Smooth muscle cell (in vitro differentiated cells): ENCODE results near the gene BCL2. TPM values are rescaled to one million over a fixed set of nuclear protein-coding genes. Genes with fewer than 3 reads are reported as not detected.
A peak's percentile ranks its signal among the peaks of the same experiment; 100 is the strongest.

Experiments used
- DNase-seq: peaks from one replicate; lab custom pipeline; 2025; ENCODE audit not compliant: unreplicated experiment; lab: John Stamatoyannopoulos, UW
- H2AFZ ChIP-seq: fragments of 200-600 bp; sonication (generic); 2 replicates; pipeline ENCODE4 v1.6.0; 2016; ENCODE audit warnings: antibody characterized with exemption, low read depth, mild to moderate bottlenecking
- H3F3A ChIP-seq: fragments of 200-600 bp; sonication (generic); 2 replicates; pipeline ENCODE4 v1.6.0; 2017; ENCODE audit warnings: antibody characterized with exemption, low read depth
- H3K27ac ChIP-seq: fragments of 200-600 bp; sonication (generic); 2 replicates; pipeline ENCODE4 v1.5.1; 2016; ENCODE audit warnings: low read depth, mild to moderate bottlenecking
- H3K27me3 ChIP-seq: fragments of 200-600 bp; sonication (generic); 2 replicates; pipeline ENCODE4 v1.6.1; 2016; ENCODE audit warnings: low read depth, mild to moderate bottlenecking
- H3K36me3 ChIP-seq: fragments of 200-600 bp; sonication (generic); 2 replicates; pipeline ENCODE4 v1.5.1; 2016; ENCODE audit warnings: low read depth
- H3K4me1 ChIP-seq: fragments of 200-600 bp; sonication (generic); 2 replicates; pipeline ENCODE4 v1.5.1; 2016; ENCODE audit warnings: low read depth
- H3K4me2 ChIP-seq: fragments of 200-600 bp; sonication (generic); 2 replicates; pipeline ENCODE4 v1.6.0; 2016; ENCODE audit warnings: mild to moderate bottlenecking
- H3K4me3 ChIP-seq: fragments of 200-600 bp; sonication (generic); 2 replicates; pipeline ENCODE4 v1.5.1; 2016; ENCODE audit warnings: mild to moderate bottlenecking
- H3K79me2 ChIP-seq: fragments of 200-600 bp; sonication (generic); 2 replicates; pipeline ENCODE4 v1.6.0; 2016; ENCODE audit warnings: low read depth, mild to moderate bottlenecking
- H3K9ac ChIP-seq: fragments of 200-600 bp; sonication (generic); 2 replicates; pipeline ENCODE4 v1.6.0; 2016; ENCODE audit warnings: low read depth
- H3K9me3 ChIP-seq: fragments of 200-600 bp; sonication (generic); replicated peaks from 2 replicates; pipeline ENCODE4 v1.5.1; 2016; ENCODE audit warnings: low read depth
- H4K20me1 ChIP-seq: fragments of 200-600 bp; sonication (generic); 2 replicates; pipeline ENCODE4 v1.6.0; 2016; ENCODE audit warnings: low read depth
- WGBS: methylation state at CpG from one replicate; pipeline ENCODE4 v1.1.7; 2016; ENCODE audit warnings: low lambda C conversion rate; 5-methylcytosine and 5-hydroxymethylcytosine counted together
- polyA plus RNA-seq: library from polyadenylated mRNA; unstranded; fragments of >200 nt; fragmentation: Nextera tagmentation; extraction: Ambion mirVana; gene quantifications from 2 replicates; pipeline ENCODE4 v1.2.1, GENCODE V29; 2016
- total RNA-seq: library from RNA; depleted of rRNA; stranded (reverse); fragments of >200 nt; gene quantifications from 2 replicates; pipeline ENCODE4 v1.2.3, GENCODE V29; 2014
- TF ChIP-seq, protein P1 (sequence below): fragments of 200-600 bp; sonication (generic); IDR thresholded peaks from 2 replicates; pipeline ENCODE4 v1.5.1; 2017; ENCODE audit warnings: borderline replicate concordance, mild to moderate bottlenecking, antibody characterized with exemption; ENCODE audit not compliant: insufficient read depth, poor library complexity, severe bottlenecking

The BCL2 gene
- total and polyA plus RNA-seq, 2 experiments from 2014 or later, result 0.85 TPM; not detected in 1

DNA sequence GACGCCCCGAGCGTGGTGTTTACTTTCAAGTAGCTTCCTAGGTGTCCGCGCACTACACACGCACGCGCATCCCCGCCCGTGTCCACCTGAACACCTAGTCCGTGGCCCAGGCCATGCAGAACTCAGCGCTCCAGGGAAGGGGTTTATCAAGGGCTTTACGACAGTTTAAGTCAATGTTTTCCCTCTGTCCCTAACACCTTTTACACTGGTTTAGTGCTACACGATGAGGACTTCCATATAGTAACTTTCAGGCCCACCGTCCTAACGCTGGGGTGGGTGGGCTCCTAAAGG is 1.4 kb upstream of the BCL2 start:
- no peak overlapping the region for H3K27ac ChIP-seq
- peaks cover 5% of the 10 kb centered on the region for H3F3A ChIP-seq
- H3K4me3 ChIP-seq, result peak overlapping the region; percentile 77
- DNase-seq, result no peak
- peak overlapping the region; percentile 81 for H3K4me2 ChIP-seq
- no peak overlapping the region for H3K9ac ChIP-seq
- WGBS, result 27% methylated on average over 16 of the region's 16 CpGs
- no peaks in the 10 kb centered on the region for H3K79me2 ChIP-seq
- no peaks in the 10 kb centered on the region for H4K20me1 ChIP-seq
- peaks cover 13% of the 10 kb centered on the region for H3K4me1 ChIP-seq
- peaks cover 36% of the 10 kb centered on the region for H3K27me3 ChIP-seq
- H2AFZ ChIP-seq, result no peak overlapping the region
- TF ChIP-seq, protein P1, sequence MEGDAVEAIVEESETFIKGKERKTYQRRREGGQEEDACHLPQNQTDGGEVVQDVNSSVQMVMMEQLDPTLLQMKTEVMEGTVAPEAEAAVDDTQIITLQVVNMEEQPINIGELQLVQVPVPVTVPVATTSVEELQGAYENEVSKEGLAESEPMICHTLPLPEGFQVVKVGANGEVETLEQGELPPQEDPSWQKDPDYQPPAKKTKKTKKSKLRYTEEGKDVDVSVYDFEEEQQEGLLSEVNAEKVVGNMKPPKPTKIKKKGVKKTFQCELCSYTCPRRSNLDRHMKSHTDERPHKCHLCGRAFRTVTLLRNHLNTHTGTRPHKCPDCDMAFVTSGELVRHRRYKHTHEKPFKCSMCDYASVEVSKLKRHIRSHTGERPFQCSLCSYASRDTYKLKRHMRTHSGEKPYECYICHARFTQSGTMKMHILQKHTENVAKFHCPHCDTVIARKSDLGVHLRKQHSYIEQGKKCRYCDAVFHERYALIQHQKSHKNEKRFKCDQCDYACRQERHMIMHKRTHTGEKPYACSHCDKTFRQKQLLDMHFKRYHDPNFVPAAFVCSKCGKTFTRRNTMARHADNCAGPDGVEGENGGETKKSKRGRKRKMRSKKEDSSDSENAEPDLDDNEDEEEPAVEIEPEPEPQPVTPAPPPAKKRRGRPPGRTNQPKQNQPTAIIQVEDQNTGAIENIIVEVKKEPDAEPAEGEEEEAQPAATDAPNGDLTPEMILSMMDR, result no peak
- no peaks in the 10 kb centered on the region for H3K9me3 ChIP-seq
- no peaks in the 10 kb centered on the region for H3K36me3 ChIP-seq

DNA sequence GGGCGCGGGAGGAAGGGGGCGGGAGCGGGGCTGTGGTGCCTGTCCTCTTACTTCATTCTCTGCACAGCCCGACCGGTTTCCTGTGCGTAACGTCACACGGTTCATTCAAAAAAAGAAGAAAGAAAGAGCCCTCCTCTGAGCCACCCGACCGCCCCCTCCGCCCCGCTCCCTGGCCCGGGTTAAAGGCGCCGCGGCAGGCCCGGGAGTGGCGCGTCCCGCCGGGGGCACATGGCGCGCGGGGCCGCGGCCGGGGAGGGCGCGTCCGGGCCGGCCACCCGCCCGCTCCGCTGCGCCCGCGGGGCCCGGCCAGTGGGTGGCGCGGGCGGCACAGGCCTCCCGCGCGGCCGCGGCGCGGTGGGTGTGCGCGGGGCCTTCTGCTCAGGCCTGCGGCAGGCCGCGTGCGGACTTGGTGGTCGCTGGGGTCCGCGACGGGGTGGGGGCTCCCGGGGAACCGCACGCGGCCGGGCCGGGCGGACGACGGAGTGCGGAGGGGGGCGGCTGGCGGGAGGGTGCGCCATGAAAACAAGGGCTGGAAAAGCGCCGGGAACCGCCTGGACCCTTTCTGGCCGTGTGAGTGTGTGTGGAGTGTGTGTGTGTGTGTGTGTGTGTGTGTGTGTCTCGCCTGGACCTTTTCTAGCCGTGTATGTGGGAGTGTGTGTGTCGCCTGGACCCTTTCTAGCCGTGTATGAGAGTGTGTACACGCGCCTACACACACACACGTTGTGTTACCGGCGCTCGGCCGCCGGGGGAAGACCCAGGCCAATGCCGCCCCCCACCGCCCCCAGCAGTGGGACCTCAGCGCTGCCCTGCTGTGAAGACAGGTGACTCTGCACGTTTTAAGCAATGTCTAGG is 780 bp upstream of the BCL2 start:
- H2AFZ ChIP-seq, result no peak overlapping the region
- peaks cover 41% of the 10 kb centered on the region for H3K27me3 ChIP-seq
- TF ChIP-seq, protein P1, result no peak
- no peaks in the 10 kb centered on the region for H3K9me3 ChIP-seq
- under 1% methylated on average over 57 of the region's 92 CpGs for WGBS
- peak; percentile 28 for DNase-seq
- no peak overlapping the region for H3K27ac ChIP-seq
- H3K4me3 ChIP-seq, result peak overlapping the region; percentile 77
- H3K36me3 ChIP-seq, result no peaks in the 10 kb centered on the region
- no peak overlapping the region for H3K9ac ChIP-seq
- H4K20me1 ChIP-seq, result no peaks in the 10 kb centered on the region
- H3F3A ChIP-seq, result peaks cover 5% of the 10 kb centered on the region
- H3K4me2 ChIP-seq, result peak overlapping the region; percentile 81
- no peaks in the 10 kb centered on the region for H3K79me2 ChIP-seq
- H3K4me1 ChIP-seq, result peaks cover 13% of the 10 kb centered on the region

DNA sequence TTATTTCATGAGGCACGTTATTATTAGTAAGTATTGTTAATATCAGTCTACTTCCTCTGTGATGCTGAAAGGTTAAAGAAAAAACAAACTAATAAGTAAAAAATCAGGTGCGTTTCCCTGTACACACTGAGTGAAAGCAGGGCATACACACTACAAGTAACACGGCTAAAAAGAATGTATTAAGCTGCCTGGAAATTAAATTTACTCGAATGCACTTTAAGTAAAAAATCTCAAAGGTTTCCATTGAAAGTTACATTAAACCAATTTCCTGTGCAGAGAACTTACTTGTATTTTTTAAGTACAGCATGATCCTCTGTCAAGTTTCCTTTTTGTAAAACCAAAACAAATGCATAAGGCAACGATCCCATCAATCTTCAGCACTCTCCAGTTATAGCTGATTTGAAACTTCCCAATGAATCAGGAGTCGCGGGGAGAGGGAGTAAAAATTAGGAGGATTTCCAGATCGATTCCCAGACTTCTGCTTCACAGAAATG is 633 bp downstream of the BCL2 start:
- Histone ChIP-seq H3K4me3 (peak overlapping the region; percentile 77), H3F3A (peaks cover 5% of the 10 kb centered on the region), H4K20me1 (no peaks in the 10 kb centered on the region), H3K9me3 (no peaks in the 10 kb centered on the region), H3K27me3 (peaks cover 54% of the 10 kb centered on the region), H3K79me2 (no peaks in the 10 kb centered on the region), H3K4me2 (peak overlapping the region; percentile 100), H3K27ac (no peak overlapping the region), H3K4me1 (peaks cover 13% of the 10 kb centered on the region), H2AFZ (peak overlapping the region; percentile 85), H3K36me3 (no peaks in the 10 kb centered on the region), H3K9ac (peak overlapping the region; percentile 28)
- WGBS, result 11% methylated on average over 8 of the region's 8 CpGs
- TF ChIP-seq, protein P1, result no peak
- no peak for DNase-seq
